Heart left ventricle (tissue), 16 donors: ENCODE data around the gene RYR3. TPM values are rescaled to one million over a fixed set of nuclear protein-coding genes. Genes with fewer than 3 reads are reported as not detected.

ENCODE experiments used
- ATAC-seq, 4 donors: fragments of 200-7000 bp; cut with Tn5 transposase; one replicate each; pipeline ENCODE4 v1.9.1; 2020 to 2022; ENCODE audit warnings: moderate library complexity in 4 of 4, mild to moderate bottlenecking in 3 of 4, moderate number of reproducible peaks in 1 of 4
- DNase-seq, 5 donors: peaks; one replicate each; pipeline ENCODE4 v3.0.0-alpha.2; 2020
- H3K27ac ChIP-seq, 12 donors: fragments of 200-600 bp; sonication (generic) in 4 of 12; one replicate each; pipeline versions ENCODE4 v1.5.0 to v1.8.0; 2016 to 2022; ENCODE audit warnings: mild to moderate bottlenecking in 2 of 12
- H3K27me3 ChIP-seq, 9 donors: fragments of 200-600 bp; sonication (generic) in 2 of 9; one replicate each; pipeline versions ENCODE4 v1.5.1 to v1.8.0; 2016 to 2022; ENCODE audit warnings: mild to moderate bottlenecking in 3 of 9
- H3K36me3 ChIP-seq, 9 donors: fragments of 200-600 bp; sonication (generic) in 2 of 9; one replicate each; pipeline versions ENCODE4 v1.5.0 to v1.8.0; 2018 to 2022; ENCODE audit warnings: mild to moderate bottlenecking in 2 of 9
- H3K4me1 ChIP-seq, 12 donors: fragments of 200-600 bp; sonication (generic) in 4 of 12; one replicate each; pipeline versions ENCODE4 v1.5.0 to v1.8.0; 2016 to 2022; ENCODE audit warnings: mild to moderate bottlenecking in 3 of 12
- H3K4me3 ChIP-seq, 12 donors: fragments of 200-600 bp; sonication (generic) in 4 of 12; one replicate each; pipeline versions ENCODE4 v1.5.0 to v1.8.0; 2017 to 2022; ENCODE audit warnings: mild to moderate bottlenecking in 9 of 12, moderate library complexity in 4 of 12
- H3K9me3 ChIP-seq, 12 donors: fragments of 200-600 bp; sonication (generic) in 4 of 12; one replicate each; pipeline versions ENCODE4 v1.5.0 to v1.8.0; 2016 to 2022; ENCODE audit warnings: mild to moderate bottlenecking in 1 of 12
- CTCF ChIP-seq, 12 donors: fragments of 200-600 bp; sonication (generic) in 4 of 12; IDR thresholded peaks; one replicate each; pipeline versions ENCODE4 v1.5.0 to v1.8.0; 2018 to 2022; ENCODE audit warnings: antibody characterized with exemption in 12 of 12, mild to moderate bottlenecking in 5 of 12
- POLR2A ChIP-seq, 2 donors: fragments of 450-650 bp; IDR thresholded peaks; one replicate each; pipeline ENCODE4 v1.6.1; 2017; ENCODE audit warnings: antibody characterized with exemption in 2 of 2, mild to moderate bottlenecking in 2 of 2, moderate library complexity in 2 of 2
- WGBS, 4 donors: extraction: QIAGEN DNeasy Blood & Tissue Kit in 2 of 4; methylation state at CpG; one replicate each; pipeline versions ENCODE4 v1.1.5 to v1.1.7; 2013 to 2018; 5-methylcytosine and 5-hydroxymethylcytosine counted together
- intact Hi-C, 10 donors: fragments of 100-400 bp; cut with DNase I; formaldehyde crosslinking; loops; one replicate each; pipeline versions ENCODE4 v1.11.1 to v1.14.2; 2022
- polyA plus RNA-seq, 2 donors: library from polyadenylated mRNA; stranded (reverse); fragments of 200-250 nt; gene quantifications; one replicate each; pipeline ENCODE4 v1.2.3, GENCODE V29; 2013
- total RNA-seq, 9 donors: library from RNA; depleted of rRNA in 2 of 9; stranded (reverse); fragments of >200 nt in 2 of 9; fragmentation: NEBNext Ultra II Directional in 3 of 9; extraction: Animal tissue kit (Norgen Biotek cat#: 25700) in 3 of 9; gene quantifications; one replicate each; pipeline versions ENCODE4 v1.1.0 to v1.2.4, GENCODE V29; 2016 to 2023
- donor health status: ischemic (EF 13 %, LVEDD 7.1; RV severe dilation, severe dysfunction).
- donor health status: healthy with polysubstance abuse.
- donor health status: DM: no; HTN: yes; CAD: no.
- donor health status: DM: no; HTN: no; CAD: no.
- donor health status: ischemic (EF 25% LVEDD 6.9; RV normal size, moderate dysfunction).
- donor health status: ischemic (EF 25% LVEDD 5.7; RV mildly dilated, moderate dysfunction).
- donor health status: healthy.
- donor health status: DM: yes; HTN: yes; CAD: no.
- donor health status: ischemic (EF 35%, LVEDD 5.7; RV mildly dilated, moderate dysfunction).
- donor health status: nonischemic (EF 11% LVEDD 7.7; RV severe dilation, severe dysfunction).
- donor health status: DM: yes; HTN: yes; CAD: no.
- donor health status: PGD.
- donor health status: ischemic (EF 29% LVEDD 5.4; RV normal size, mild dysfunction).
- donor health status: nonischemic (EF 23%, LVEDD 6.1; RV moderate dilation, normal function).

The RYR3 gene
- total and polyA plus RNA-seq, 11 donors: 0.01 to 0.35 (median 0.23) TPM; not detected in 2

GRCh38 chr15:33860754-33861153 is 550.0 kb downstream of the RYR3 start:
- intact Hi-C loops: no loop called here
- no peaks in the 10 kb centered on the region for H3K27me3 ChIP-seq
- H3K36me3 ChIP-seq: peaks cover 0 to 21% (median 7%) of the 10 kb centered on the region in 9 donors
- H3K4me3 ChIP-seq: no peak overlapping the region
- DNase-seq (no peak), ATAC-seq (no peak)
- no peak overlapping the region for H3K27ac ChIP-seq
- TF ChIP-seq CTCF (IDR thresholded peaks at IDR 0.05) (no peak), POLR2A (IDR thresholded peaks at IDR 0.05) (no peak)
- no peaks in the 10 kb centered on the region for H3K9me3 ChIP-seq
- WGBS, 4 donors: 92 to 99% (median 93%) methylated on average over 3 of the region's 3 CpGs
- peaks cover 0 to 6% (median 0%) of the 10 kb centered on the region in 12 donors for H3K4me1 ChIP-seq

- intact Hi-C loops: no loop called here
- H3K4me3 ChIP-seq: no peak overlapping the region
- no peak overlapping the region for H3K27ac ChIP-seq
- 88 to 94% (median 92%) methylated on average over 5 of the region's 5 CpGs for WGBS, 4 donors
- no peak for DNase-seq
- ATAC-seq: no peak
- no peaks in the 10 kb centered on the region for H3K27me3 ChIP-seq
- peaks cover 0 to 35% (median 11%) of the 10 kb centered on the region in 9 donors for H3K36me3 ChIP-seq
- TF ChIP-seq POLR2A (IDR thresholded peaks at IDR 0.05) (no peak), CTCF (IDR thresholded peaks at IDR 0.05) (no peak)
- peaks cover 0 to 8% (median 0%) of the 10 kb centered on the region in 12 donors for H3K4me1 ChIP-seq
- no peaks in the 10 kb centered on the region for H3K9me3 ChIP-seq
These were observed 553.8 kb downstream of the RYR3 start for GRCh38 chr15:33864360-33865075.

GRCh38 chr15:33865416-33865815 is 554.6 kb downstream of the RYR3 start:
- Histone ChIP-seq H3K9me3 (no peaks in the 10 kb centered on the region), H3K27me3 (no peaks in the 10 kb centered on the region), H3K36me3 (peaks cover 0 to 33% (median 11%) of the 10 kb centered on the region in 9 donors), H3K4me1 (peaks cover 0 to 8% (median 0%) of the 10 kb centered on the region in 12 donors), H3K27ac (no peak overlapping the region), H3K4me3 (no peak overlapping the region)
- TF ChIP-seq CTCF (IDR thresholded peaks at IDR 0.05) (no peak), POLR2A (IDR thresholded peaks at IDR 0.05) (no peak)
- ATAC-seq (no peak), DNase-seq (no peak)
- intact Hi-C loops: no loop called here
- 72 to 87% (median 86%) methylated on average over 6 of the region's 6 CpGs for WGBS, 4 donors

GRCh38 chr15:33866101-33866737 is 555.5 kb downstream of the RYR3 start:
- WGBS, 4 donors: 83 to 90% (median 88%) methylated on average over 3 of the region's 3 CpGs
- no peak for TF ChIP-seq POLR2A (IDR thresholded peaks at IDR 0.05)
- no peak for TF ChIP-seq CTCF (IDR thresholded peaks at IDR 0.05)
- peaks cover 0 to 33% (median 11%) of the 10 kb centered on the region in 9 donors for H3K36me3 ChIP-seq
- peaks cover 0 to 8% (median 0%) of the 10 kb centered on the region in 12 donors for H3K4me1 ChIP-seq
- no peak for DNase-seq
- H3K27ac ChIP-seq: no peak overlapping the region
- intact Hi-C loops: no loop called here
- no peak for ATAC-seq
- H3K9me3 ChIP-seq: no peaks in the 10 kb centered on the region
- H3K27me3 ChIP-seq: no peaks in the 10 kb centered on the region
- H3K4me3 ChIP-seq: no peak overlapping the region
